ENCODE measurements around the gene MEGF11. TPM values are rescaled to one million over a fixed set of nuclear protein-coding genes. Genes with fewer than 3 reads are reported as not detected.

Gene MEGF11
- total and polyA plus RNA-seq, 8 donors: 0.05 to 0.92 (median 0.14) TPM; not detected in 4

GRCh38 chr15:66112388-66112787 is 141.2 kb downstream of the MEGF11 start:
- no peak for DNase-seq
- intact Hi-C loops (cut with DNase I; ENCODE audit: low total_unique reads): no loop called here
- Histone ChIP-seq H3K4me1 (no peaks in the 10 kb centered on the region), H3K27ac (no peak overlapping the region), H3K36me3 (no peaks in the 10 kb centered on the region), H3K9me3 (no peaks in the 10 kb centered on the region), H3K4me3 (no peak overlapping the region), H3K27me3 (peaks cover 0 to 33% (median 0%) of the 10 kb centered on the region in 3 donors)
- 89 to 96% (median 90%) methylated on average over 1 of the region's 1 CpG for WGBS, 5 donors
- TF ChIP-seq POLR2AphosphoS5 (IDR thresholded peaks at IDR 0.05): no peak
- TF ChIP-seq POLR2A (IDR thresholded peaks at IDR 0.05): no peak

- TF ChIP-seq CTCF (IDR thresholded peaks at IDR 0.05): no peak
- TF ChIP-seq EP300 (IDR thresholded peaks at IDR 0.05): no peak
- no peak for TF ChIP-seq POLR2A (IDR thresholded peaks at IDR 0.05)
- no peak for TF ChIP-seq POLR2AphosphoS5 (IDR thresholded peaks at IDR 0.05)
- Histone ChIP-seq H3K9me3 (no peaks in the 10 kb centered on the region), H3K4me1 (no peaks in the 10 kb centered on the region), H3K36me3 (no peaks in the 10 kb centered on the region), H3K4me3 (no peak overlapping the region), H3K27ac (no peak overlapping the region), H3K27me3 (peaks cover 0 to 44% (median 0%) of the 10 kb centered on the region in 3 donors)
- intact Hi-C loops (cut with DNase I; ENCODE audit: low total_unique reads): no loop called here
- DNase-seq: no peak
- WGBS, 5 donors: 83 to 90% (median 88%) methylated on average over 3 of the region's 3 CpGs
These were observed 142.2 kb downstream of the MEGF11 start for GRCh38 chr15:66111363-66111762.

GRCh38 chr15:66110864-66111263 is 142.7 kb downstream of the MEGF11 start:
- no peak overlapping the region for H3K27ac ChIP-seq
- H3K27me3 ChIP-seq: peaks cover 0 to 45% (median 0%) of the 10 kb centered on the region in 3 donors
- TF ChIP-seq POLR2A (IDR thresholded peaks at IDR 0.05) (no peak), POLR2AphosphoS5 (IDR thresholded peaks at IDR 0.05) (no peak), CTCF (IDR thresholded peaks at IDR 0.05) (no peak), EP300 (IDR thresholded peaks at IDR 0.05) (no peak)
- no peak overlapping the region for H3K4me3 ChIP-seq
- WGBS, 5 donors: 88 to 93% (median 90%) methylated on average over 4 of the region's 4 CpGs
- H3K9me3 ChIP-seq: no peaks in the 10 kb centered on the region
- DNase-seq: no peak
- intact Hi-C loops (cut with DNase I; ENCODE audit: low total_unique reads): no loop called here
- H3K4me1 ChIP-seq: peaks cover 0 to 3% (median 0%) of the 10 kb centered on the region in 4 donors
- no peaks in the 10 kb centered on the region for H3K36me3 ChIP-seq

GRCh38 chr15:66109826-66110225 is 143.7 kb downstream of the MEGF11 start:
- TF ChIP-seq CTCF (IDR thresholded peaks at IDR 0.05) (no peak), EP300 (IDR thresholded peaks at IDR 0.05) (no peak)
- Histone ChIP-seq H3K4me1 (peaks cover 0 to 5% (median 2%) of the 10 kb centered on the region in 4 donors), H3K27me3 (peaks cover 0 to 38% (median 0%) of the 10 kb centered on the region in 3 donors), H3K27ac (no peak overlapping the region), H3K36me3 (no peaks in the 10 kb centered on the region), H3K4me3 (no peak overlapping the region), H3K9me3 (no peaks in the 10 kb centered on the region)
- intact Hi-C loops (cut with DNase I; ENCODE audit: low total_unique reads): no loop called here
- DNase-seq: no peak
- 72 to 82% (median 76%) methylated on average over 5 of the region's 5 CpGs for WGBS, 5 donors

- intact Hi-C loops (cut with DNase I; ENCODE audit: low total_unique reads): no loop called here
- no peak for DNase-seq
- no peak overlapping the region for H3K27ac ChIP-seq
- 74 to 86% (median 84%) methylated on average over 14 to 16 of the region's 16 CpGs for WGBS, 5 donors
- H3K4me1 ChIP-seq: peaks cover 0 to 5% (median 2%) of the 10 kb centered on the region in 4 donors
- peaks cover 0 to 38% (median 0%) of the 10 kb centered on the region in 3 donors for H3K27me3 ChIP-seq
- H3K9me3 ChIP-seq: no peaks in the 10 kb centered on the region
- no peak for TF ChIP-seq EP300 (IDR thresholded peaks at IDR 0.05)
- TF ChIP-seq CTCF (IDR thresholded peaks at IDR 0.05): no peak
- TF ChIP-seq POLR2A (IDR thresholded peaks at IDR 0.05): no peak
- H3K4me3 ChIP-seq: no peak overlapping the region
- no peaks in the 10 kb centered on the region for H3K36me3 ChIP-seq
These were observed 144.9 kb downstream of the MEGF11 start for GRCh38 chr15:66108483-66109265.
